ENCODE results near the gene GMFB.

GMFB gene

GRCh38 chr14:54425537-54426274 is 63.1 kb downstream of the GMFB start:
- H3K36me3 ChIP-seq (ENCODE audit: control insufficient read depth, insufficient read depth, low read length): peaks cover 75% of the 10 kb centered on the region
- H3K9ac ChIP-seq (ENCODE audit: low read length): no peak overlapping the region
- H3K27me3 ChIP-seq (ENCODE audit: control insufficient read depth, insufficient read depth, low read length): no peaks in the 10 kb centered on the region
- H3K4me3 ChIP-seq (ENCODE audit: low read depth, low read length): no peak overlapping the region
- no peak overlapping the region for H3K27ac ChIP-seq (ENCODE audit: low read depth, low read length)
- H3K4me1 ChIP-seq (ENCODE audit: control insufficient read depth, insufficient read depth, low read length): peaks cover under 1% of the 10 kb centered on the region; the same call in 1 of the 2 replicates
- H3K9me3 ChIP-seq (ENCODE audit: control insufficient read depth, insufficient read depth, low read depth, low read length): no peaks in the 10 kb centered on the region

GRCh38 chr14:54425068-54425467 is 63.7 kb downstream of the GMFB start:
- Histone ChIP-seq H3K27ac (ENCODE audit: low read depth, low read length) (no peak overlapping the region), H3K27me3 (ENCODE audit: control insufficient read depth, insufficient read depth, low read length) (no peaks in the 10 kb centered on the region), H3K4me3 (ENCODE audit: low read depth, low read length) (no peak overlapping the region), H3K4me1 (ENCODE audit: control insufficient read depth, insufficient read depth, low read length) (peaks cover 6% of the 10 kb centered on the region; the same call in 1 of the 2 replicates), H3K9ac (ENCODE audit: low read length) (no peak overlapping the region), H3K36me3 (ENCODE audit: control insufficient read depth, insufficient read depth, low read length) (peaks cover 70% of the 10 kb centered on the region), H3K9me3 (ENCODE audit: control insufficient read depth, insufficient read depth, low read depth, low read length) (no peaks in the 10 kb centered on the region)

Measured in HUES6 (cell line).